ENCODE results near the gene PPIC.

DNA sequence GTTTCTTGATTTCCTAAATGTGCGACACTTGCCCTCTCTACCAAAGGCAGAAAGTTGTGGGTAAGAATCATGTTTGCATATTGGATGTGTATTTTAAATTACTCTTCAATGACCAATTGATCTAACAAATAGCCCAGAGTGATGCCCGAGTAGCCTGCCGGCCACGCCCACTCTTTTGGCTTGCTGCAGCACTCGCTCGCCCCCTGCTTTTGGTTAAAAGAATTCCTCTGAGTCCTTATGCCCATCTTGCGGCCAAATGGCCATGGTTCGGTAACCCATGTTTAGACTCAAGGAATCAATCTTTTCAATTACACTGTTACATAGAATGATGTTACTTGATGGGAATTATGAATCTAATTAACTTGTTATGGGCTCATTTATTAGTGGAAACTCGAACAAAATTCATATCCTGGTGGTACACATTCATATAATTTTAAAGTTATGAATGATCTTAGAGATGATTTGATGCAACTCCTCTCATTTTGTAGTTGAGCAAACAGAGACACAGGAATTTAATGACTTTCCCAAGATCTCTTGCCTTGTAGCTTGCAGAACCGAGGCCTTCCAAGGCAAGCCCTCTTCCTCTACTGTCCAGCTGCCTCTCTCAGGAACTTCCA lies 36.5 kb downstream of the PPIC start:
- no peak for TF ChIP-seq POLR2A (IDR thresholded peaks at IDR 0.05; ENCODE audit: low read depth, low read length)
- TF ChIP-seq, protein P1, sequence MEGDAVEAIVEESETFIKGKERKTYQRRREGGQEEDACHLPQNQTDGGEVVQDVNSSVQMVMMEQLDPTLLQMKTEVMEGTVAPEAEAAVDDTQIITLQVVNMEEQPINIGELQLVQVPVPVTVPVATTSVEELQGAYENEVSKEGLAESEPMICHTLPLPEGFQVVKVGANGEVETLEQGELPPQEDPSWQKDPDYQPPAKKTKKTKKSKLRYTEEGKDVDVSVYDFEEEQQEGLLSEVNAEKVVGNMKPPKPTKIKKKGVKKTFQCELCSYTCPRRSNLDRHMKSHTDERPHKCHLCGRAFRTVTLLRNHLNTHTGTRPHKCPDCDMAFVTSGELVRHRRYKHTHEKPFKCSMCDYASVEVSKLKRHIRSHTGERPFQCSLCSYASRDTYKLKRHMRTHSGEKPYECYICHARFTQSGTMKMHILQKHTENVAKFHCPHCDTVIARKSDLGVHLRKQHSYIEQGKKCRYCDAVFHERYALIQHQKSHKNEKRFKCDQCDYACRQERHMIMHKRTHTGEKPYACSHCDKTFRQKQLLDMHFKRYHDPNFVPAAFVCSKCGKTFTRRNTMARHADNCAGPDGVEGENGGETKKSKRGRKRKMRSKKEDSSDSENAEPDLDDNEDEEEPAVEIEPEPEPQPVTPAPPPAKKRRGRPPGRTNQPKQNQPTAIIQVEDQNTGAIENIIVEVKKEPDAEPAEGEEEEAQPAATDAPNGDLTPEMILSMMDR (IDR thresholded peaks at IDR 0.05; ENCODE audit: extremely low read depth in 1 of 2, insufficient read depth in 1 of 2, low read depth in 1 of 2, low read length in 2 of 2), result peak; percentile 17 to 31
- TF ChIP-seq, protein P2, sequence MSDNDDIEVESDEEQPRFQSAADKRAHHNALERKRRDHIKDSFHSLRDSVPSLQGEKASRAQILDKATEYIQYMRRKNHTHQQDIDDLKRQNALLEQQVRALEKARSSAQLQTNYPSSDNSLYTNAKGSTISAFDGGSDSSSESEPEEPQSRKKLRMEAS (IDR thresholded peaks at IDR 0.05; ENCODE audit: insufficient read depth, insufficient read length), result no peak
- TF ChIP-seq POLR2AphosphoS5 (IDR thresholded peaks at IDR 0.05; ENCODE audit: insufficient read depth, low read depth, low read length), result no peak
- no peak for TF ChIP-seq FOS (IDR thresholded peaks at IDR 0.05; ENCODE audit: borderline replicate concordance, insufficient read depth, low read length)
- no peak for TF ChIP-seq JUN (IDR thresholded peaks at IDR 0.05; ENCODE audit: borderline replicate concordance, insufficient read depth, insufficient read length, low read depth)

Data from endothelial cell of umbilical vein (primary cell).